GM12872 (cell line): Measurements from ENCODE around the gene NELFE.

Experiments used
- TF ChIP-seq, protein P1 (sequence below): IDR thresholded peaks from 3 replicates; pipeline ENCODE4 v1.5.1; 2011; ENCODE audit warnings: low read depth, mild to moderate bottlenecking, low read length, moderate library complexity; ENCODE audit not compliant: insufficient read depth

Gene NELFE

GRCh38 chr6:31908791-31909190, 50.0 kb downstream of the NELFE start:
- TF ChIP-seq, protein P1, sequence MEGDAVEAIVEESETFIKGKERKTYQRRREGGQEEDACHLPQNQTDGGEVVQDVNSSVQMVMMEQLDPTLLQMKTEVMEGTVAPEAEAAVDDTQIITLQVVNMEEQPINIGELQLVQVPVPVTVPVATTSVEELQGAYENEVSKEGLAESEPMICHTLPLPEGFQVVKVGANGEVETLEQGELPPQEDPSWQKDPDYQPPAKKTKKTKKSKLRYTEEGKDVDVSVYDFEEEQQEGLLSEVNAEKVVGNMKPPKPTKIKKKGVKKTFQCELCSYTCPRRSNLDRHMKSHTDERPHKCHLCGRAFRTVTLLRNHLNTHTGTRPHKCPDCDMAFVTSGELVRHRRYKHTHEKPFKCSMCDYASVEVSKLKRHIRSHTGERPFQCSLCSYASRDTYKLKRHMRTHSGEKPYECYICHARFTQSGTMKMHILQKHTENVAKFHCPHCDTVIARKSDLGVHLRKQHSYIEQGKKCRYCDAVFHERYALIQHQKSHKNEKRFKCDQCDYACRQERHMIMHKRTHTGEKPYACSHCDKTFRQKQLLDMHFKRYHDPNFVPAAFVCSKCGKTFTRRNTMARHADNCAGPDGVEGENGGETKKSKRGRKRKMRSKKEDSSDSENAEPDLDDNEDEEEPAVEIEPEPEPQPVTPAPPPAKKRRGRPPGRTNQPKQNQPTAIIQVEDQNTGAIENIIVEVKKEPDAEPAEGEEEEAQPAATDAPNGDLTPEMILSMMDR: no peak

- TF ChIP-seq, protein P1: no peak
These were observed 51.5 kb downstream of the NELFE start for GRCh38 chr6:31907158-31907813.

GRCh38 chr6:31906122-31906521, 52.6 kb downstream of the NELFE start:
- TF ChIP-seq, protein P1: no peak

DNA sequence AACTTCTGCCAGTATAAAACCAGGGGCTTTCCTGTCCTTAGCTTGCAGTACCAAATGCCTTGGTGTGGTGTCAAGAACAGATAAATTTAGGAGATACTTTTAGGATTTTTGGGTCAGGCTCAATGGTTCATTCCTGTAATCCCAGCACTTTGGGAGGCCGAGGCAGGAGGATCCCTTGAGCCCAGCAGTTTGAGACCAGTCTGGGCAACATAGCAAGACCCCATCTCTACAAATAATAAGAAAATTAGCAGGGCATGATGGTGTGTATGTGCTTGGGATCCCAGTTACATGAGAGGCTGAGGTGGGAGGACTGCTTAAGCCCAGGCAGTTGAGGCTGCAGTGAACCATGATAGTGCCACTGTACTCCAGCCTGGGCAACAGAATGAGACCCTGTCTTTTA, 53.7 kb downstream of the NELFE start:
- TF ChIP-seq, protein P1: no peak

DNA sequence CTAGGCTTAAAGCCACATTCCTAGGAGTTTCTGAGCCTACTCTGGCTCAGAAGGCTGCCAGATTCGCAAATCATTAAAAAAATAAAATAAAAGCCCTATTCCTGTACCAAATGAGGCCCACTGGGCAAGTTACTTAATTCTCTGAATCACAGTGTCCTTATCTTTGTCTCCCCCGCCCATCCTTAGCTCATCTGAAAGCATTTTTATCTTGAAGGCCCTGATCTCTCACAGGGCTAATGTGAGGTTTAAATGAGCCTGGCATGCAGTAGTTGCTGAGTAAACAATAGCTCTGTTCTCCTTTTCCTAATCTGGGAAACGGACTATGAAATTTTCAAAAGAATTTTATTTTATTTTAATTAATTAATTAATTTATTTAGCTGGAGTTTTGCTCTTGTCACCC, 54.8 kb downstream of the NELFE start:
- TF ChIP-seq, protein P1: no peak
